Pulmonary artery endothelial cell (primary cell): Measurements from ENCODE around the gene BLACAT1. TPM values are rescaled to one million over a fixed set of nuclear protein-coding genes. Genes with fewer than 3 reads are reported as not detected.

Experiments
- DNase-seq: peaks from one replicate; pipeline ENCODE4 v3.0.0-alpha.2; 2011; ENCODE audit warnings: low read depth, low spot score
- total RNA-seq: library from RNA; depleted of rRNA; stranded (reverse); fragments of >200 nt; gene quantifications from 2 replicates; pipeline ENCODE4 v1.2.3, GENCODE V29; 2014

Gene BLACAT1
- total RNA-seq, 1 donor from 2014 or later, result not detected

GRCh38 chr1:205456868-205457745 is 1.3 kb upstream of the BLACAT1 start:
- no peak for DNase-seq

GRCh38 chr1:205456383-205456867 is 580 bp upstream of the BLACAT1 start:
- DNase-seq, result no peak

GRCh38 chr1:205454903-205455335 is 926 bp downstream of the BLACAT1 start:
- DNase-seq, result no peak

- no peak for DNase-seq
Measured at GRCh38 chr1:205453466-205453865, 2.4 kb downstream of the BLACAT1 start.

GRCh38 chr1:205452933-205453332 is 2.9 kb downstream of the BLACAT1 start:
- DNase-seq, result no peak

GRCh38 chr1:205452364-205452763 is 3.5 kb downstream of the BLACAT1 start:
- no peak for DNase-seq

GRCh38 chr1:205451759-205452164 is 4.1 kb downstream of the BLACAT1 start:
- no peak for DNase-seq

GRCh38 chr1:205451202-205451601 is 4.6 kb downstream of the BLACAT1 start:
- DNase-seq, result no peak

- DNase-seq, result no peak
Measured at GRCh38 chr1:205450448-205450847, 5.4 kb downstream of the BLACAT1 start.

GRCh38 chr1:205449750-205450443 is 5.9 kb downstream of the BLACAT1 start:
- DNase-seq, result no peak

GRCh38 chr1:205449254-205449749 is 6.5 kb downstream of the BLACAT1 start:
- no peak for DNase-seq

- DNase-seq, result no peak
Measured at GRCh38 chr1:205448540-205449253, 7.1 kb downstream of the BLACAT1 start.

GRCh38 chr1:205447457-205448341 is 8.1 kb downstream of the BLACAT1 start:
- no peak for DNase-seq

- DNase-seq, result peak; percentile 56
Measured at GRCh38 chr1:205446828-205447227, 9.0 kb downstream of the BLACAT1 start.

- no peak for DNase-seq
Measured at GRCh38 chr1:205445646-205445935, 10.3 kb downstream of the BLACAT1 start.

- DNase-seq, result no peak
Measured at GRCh38 chr1:205444931-205445645, 10.8 kb downstream of the BLACAT1 start.

- no peak for DNase-seq
Measured at GRCh38 chr1:205444300-205444930, 11.4 kb downstream of the BLACAT1 start.

GRCh38 chr1:205443585-205444299 is 12.1 kb downstream of the BLACAT1 start:
- no peak for DNase-seq
